Measurements from ENCODE around the gene PAGE2B. TPM values are rescaled to one million over a fixed set of nuclear protein-coding genes. Genes with fewer than 3 reads are reported as not detected.
"Not testable (repeated sequence)": the region's sequence is repeated elsewhere in the genome, so short reads cannot be mapped to it uniquely, and the experiment has no call there.

PAGE2B gene
- total RNA-seq, 1 experiment from 2014 or later, result not detected

- DNase-seq (ENCODE audit: low read depth), result no peak
Measured at GRCh38 chrX:55109306-55109705, 34.5 kb downstream of the PAGE2B start.

GRCh38 chrX:55111578-55112254 is 36.9 kb downstream of the PAGE2B start:
- no peak for DNase-seq (ENCODE audit: low read depth)

DNA sequence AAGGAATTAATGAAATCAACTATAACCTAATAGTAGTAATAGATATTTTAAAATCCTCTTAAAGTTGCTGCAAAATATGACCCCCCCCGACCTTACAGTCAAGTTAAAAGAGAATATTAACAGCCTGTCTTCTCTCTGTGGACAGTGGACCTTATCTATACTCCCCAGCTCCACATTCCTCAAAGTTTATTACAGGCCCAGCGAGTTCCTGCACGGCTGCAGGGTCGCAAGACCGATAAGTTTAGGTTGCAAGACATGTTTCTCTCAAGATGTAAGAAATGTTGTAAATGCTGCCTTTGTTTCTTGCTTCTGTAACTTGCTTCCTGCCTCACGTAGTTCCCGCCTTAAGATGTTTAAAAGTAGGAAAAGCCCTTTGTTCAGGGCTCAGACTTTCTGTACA is 41.8 kb downstream of the PAGE2B start:
- DNase-seq (ENCODE audit: low read depth), result not testable (repeated sequence)

GRCh38 chrX:55118574-55118973 is 43.7 kb downstream of the PAGE2B start:
- DNase-seq (ENCODE audit: low read depth), result no peak

DNA sequence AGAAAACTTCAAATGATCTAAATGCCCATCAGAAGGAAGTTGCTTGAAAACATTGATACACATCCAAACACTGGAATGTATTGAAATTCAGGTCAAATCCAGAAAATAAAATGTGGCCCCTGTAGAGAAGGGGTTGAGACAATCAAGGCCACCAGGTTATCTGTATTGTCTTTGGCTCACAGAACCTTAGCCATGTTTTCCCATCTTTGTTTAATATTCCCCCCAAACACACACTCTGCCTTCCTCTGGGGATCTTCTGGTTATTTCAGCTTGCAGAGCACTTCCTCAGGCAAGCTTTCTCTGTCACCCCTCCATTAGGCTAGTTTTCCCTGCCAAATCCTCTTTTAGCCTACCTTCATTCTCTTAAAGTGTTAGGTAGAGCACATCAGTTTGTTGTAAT is 44.4 kb downstream of the PAGE2B start:
- no peak for DNase-seq (ENCODE audit: low read depth)

DNA sequence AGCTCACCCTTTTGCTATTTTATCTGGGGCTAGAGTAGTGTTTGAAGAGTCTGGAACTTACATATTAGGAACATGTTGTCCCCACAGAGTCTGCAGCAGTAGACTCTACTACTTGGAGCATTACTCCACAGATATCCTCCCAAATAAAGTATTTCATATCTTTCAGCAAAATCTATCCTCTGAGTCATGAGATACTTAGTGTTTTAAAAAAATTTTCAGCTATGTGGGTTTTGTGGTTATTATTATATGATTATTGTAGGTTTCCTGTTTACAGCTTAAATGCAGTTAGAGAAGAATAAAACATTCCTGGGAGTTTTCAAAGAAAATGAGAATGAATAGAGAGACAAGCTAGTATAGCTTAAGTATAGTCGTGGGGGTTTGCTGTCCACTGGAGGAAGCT is 44.9 kb downstream of the PAGE2B start:
- no peak for DNase-seq (ENCODE audit: low read depth)

DNA sequence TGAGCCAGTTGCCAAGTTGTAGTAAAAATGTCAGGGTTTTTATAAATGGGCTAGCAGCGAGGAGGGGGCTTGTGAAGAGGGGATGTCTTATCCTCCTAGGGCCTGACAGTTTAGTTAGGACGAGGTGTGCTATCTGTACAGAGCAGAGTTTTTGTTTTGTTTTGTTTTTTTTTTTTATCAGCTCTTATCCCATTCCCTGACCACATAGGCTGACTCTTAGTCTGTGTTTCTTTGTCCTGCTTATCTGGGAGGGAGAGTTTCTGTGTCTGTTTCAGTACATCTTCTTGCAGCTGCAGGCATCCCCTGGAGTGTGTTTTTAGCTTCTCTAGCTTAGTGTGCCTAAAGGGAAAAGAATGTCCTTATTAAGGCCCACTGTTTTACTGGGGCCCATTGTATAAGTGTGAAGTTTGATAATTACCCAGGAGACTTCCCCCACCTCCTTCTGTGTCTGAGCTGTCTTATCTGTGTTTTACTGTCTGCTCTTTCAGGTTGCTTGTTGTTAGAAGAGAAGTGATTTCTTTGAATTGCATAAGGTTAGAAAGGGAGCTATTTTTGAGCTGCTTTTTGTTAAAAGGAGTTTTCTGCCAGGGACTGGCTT is 46.0 kb downstream of the PAGE2B start:
- DNase-seq (ENCODE audit: low read depth), result no peak

DNA sequence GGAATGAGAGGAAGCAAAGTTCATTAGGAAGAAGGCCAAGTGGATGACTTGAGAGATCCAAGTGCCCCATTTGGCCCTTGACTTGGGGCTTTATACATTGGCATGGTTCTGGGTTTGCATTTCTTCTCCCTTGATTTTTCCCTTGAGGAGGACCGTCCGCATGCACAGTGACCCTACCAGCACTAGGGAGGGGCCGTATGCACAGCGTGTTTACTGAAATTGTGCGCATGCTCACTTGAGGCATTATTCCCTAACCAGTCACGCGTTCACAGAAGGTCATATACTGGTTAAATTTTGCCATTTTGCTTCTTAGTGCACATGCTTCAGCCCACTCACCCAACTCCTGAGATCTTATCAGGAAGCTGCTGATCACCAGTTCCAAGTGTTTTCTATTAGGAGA is 49.1 kb downstream of the PAGE2B start:
- no peak for DNase-seq (ENCODE audit: low read depth)

DNA sequence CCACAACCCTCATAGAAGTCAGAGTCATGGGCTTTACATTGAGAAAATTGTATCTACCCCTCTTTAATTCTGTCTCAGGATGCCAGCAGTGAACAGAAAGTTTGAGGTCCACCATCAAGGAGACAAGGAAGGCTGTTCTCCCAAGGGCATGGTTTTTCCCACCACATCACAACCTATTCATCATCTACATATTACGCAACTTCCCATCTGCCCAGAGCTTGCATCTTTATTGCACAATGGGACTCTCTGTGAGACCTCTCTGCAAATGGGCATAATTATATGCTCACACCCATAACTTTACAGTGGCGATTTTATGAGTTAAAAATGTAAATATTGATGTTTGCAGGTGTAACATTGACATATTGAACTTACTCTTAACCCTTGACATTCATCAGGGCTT is 52.9 kb downstream of the PAGE2B start:
- DNase-seq (ENCODE audit: low read depth), result peak; percentile 18

Other genes starting within 250 kb of the PAGE2B start
- 9.9 and 15.0 TPM in 2 replicates for gene TRO, start 154.2 kb upstream of the PAGE2B start, total RNA-seq (2014; rRNA removed; shearing (Covaris generic))
- 0.20 TPM in 1 of 2 replicates, not detected in the other for gene PFKFB1, start 80.8 kb upstream of the PAGE2B start, total RNA-seq (2014; rRNA removed; shearing (Covaris generic))
- gene APEX2, start 74.7 kb upstream of the PAGE2B start, total RNA-seq (2014; rRNA removed; shearing (Covaris generic)), result 22.5 and 29.3 TPM in 2 replicates
- gene ALAS2, start 44.1 kb upstream of the PAGE2B start, total RNA-seq (2014; rRNA removed; shearing (Covaris generic)), result not detected in 2 replicates
- gene PAGE2, start 14.0 kb downstream of the PAGE2B start, total RNA-seq (2014; rRNA removed; shearing (Covaris generic)), result 7.4 and 9.3 TPM in 2 replicates
- gene PAGE5, start 145.3 kb downstream of the PAGE2B start, total RNA-seq (2014; rRNA removed; shearing (Covaris generic)), result 41.0 and 56.8 TPM in 2 replicates
- not detected in 2 replicates for gene PAGE3, start 189.9 kb downstream of the PAGE2B start, total RNA-seq (2014; rRNA removed; shearing (Covaris generic))

Measured in RPMI7951 (cell line).